Heart right ventricle (tissue), 16 donors: Measurements from ENCODE around the gene ITSN1. TPM values are rescaled to one million over a fixed set of nuclear protein-coding genes. Genes with fewer than 3 reads are reported as not detected.

Experiments
- ATAC-seq, 8 donors: fragments of 200-7000 bp; cut with Tn5 transposase; one replicate each; pipeline ENCODE4 v1.9.1; 2020; ENCODE audit warnings: mild to moderate bottlenecking in 8 of 8, moderate library complexity in 8 of 8, moderate number of reproducible peaks in 1 of 8
- DNase-seq, 2 donors: peaks; one replicate each; pipeline ENCODE4 v3.0.0-alpha.2; 2020
- H3K27ac ChIP-seq, 10 donors: fragments of 200-600 bp; sonication (generic) in 2 of 10; one replicate each; pipeline versions ENCODE4 v1.5.0 to v1.8.0; 2020 to 2022; ENCODE audit warnings: mild to moderate bottlenecking in 3 of 10
- H3K27me3 ChIP-seq, 7 donors: fragments of 200-600 bp; one replicate each; pipeline ENCODE4 v1.8.0; 2021 to 2022; ENCODE audit warnings: mild to moderate bottlenecking in 2 of 7
- H3K36me3 ChIP-seq, 9 donors: fragments of 200-600 bp; sonication (generic) in 1 of 9; one replicate each; pipeline versions ENCODE4 v1.5.0 to v1.8.0; 2020 to 2022; ENCODE audit warnings: mild to moderate bottlenecking in 2 of 9
- H3K4me1 ChIP-seq, 9 donors: fragments of 200-600 bp; sonication (generic) in 1 of 9; one replicate each; pipeline versions ENCODE4 v1.5.0 to v1.8.0; 2020 to 2022; ENCODE audit warnings: mild to moderate bottlenecking in 4 of 9
- H3K4me3 ChIP-seq, 10 donors: fragments of 200-600 bp; sonication (generic) in 2 of 10; one replicate each; pipeline versions ENCODE4 v1.5.0 to v1.8.0; 2020 to 2022; ENCODE audit warnings: mild to moderate bottlenecking in 7 of 10, moderate library complexity in 2 of 10
- H3K9me3 ChIP-seq, 11 donors: fragments of 200-600 bp in 10 of 11; sonication (generic) in 2 of 11; one replicate each; pipeline versions ENCODE4 v1.5.0 to v1.8.0; 2013 to 2022; ENCODE audit warnings: mild to moderate bottlenecking in 2 of 11, control low read depth in 1 of 11, moderate library complexity in 1 of 11
- WGBS, 2 donors: extraction: QIAGEN DNeasy Blood & Tissue Kit; methylation state at CpG; one replicate each; pipeline ENCODE4 v1.1.7; 2013; ENCODE audit warnings: inconsistent platforms in 1 of 2; 5-methylcytosine and 5-hydroxymethylcytosine counted together
- intact Hi-C, 10 donors: fragments of 100-400 bp; cut with DNase I; formaldehyde crosslinking; loops; one replicate each; pipeline versions ENCODE4 v1.11.1 to v1.14.2; 2022
- polyA plus RNA-seq, 2 donors: library from polyadenylated mRNA; stranded (reverse); fragments of 200-250 nt; gene quantifications; one replicate each; pipeline ENCODE4 v1.2.3, GENCODE V29; 2013
- total RNA-seq, 10 donors: library from RNA; stranded (reverse); fragmentation: NEBNext Ultra II Directional in 3 of 10; extraction: Animal tissue kit (Norgen Biotek cat#: 25700) in 3 of 10; gene quantifications; one replicate each; pipeline versions ENCODE4 v1.2.1 to v1.2.4, GENCODE V29; 2021 to 2023
- TF ChIP-seq, protein P1 (sequence below), 9 donors: fragments of 200-600 bp; sonication (generic) in 2 of 9; IDR thresholded peaks; one replicate each; pipeline versions ENCODE4 v1.5.0 to v1.8.0; 2021 to 2022; ENCODE audit warnings: antibody characterized with exemption in 9 of 9, mild to moderate bottlenecking in 5 of 9, moderate library complexity in 1 of 9
- donor health status: Arrhythmogenic right ventricular cardiomyopathy.
- donor health status: ischemic (EF 13 %, LVEDD 7.1; RV severe dilation, severe dysfunction).
- donor health status: healthy with polysubstance abuse.
- donor health status: DM: no; HTN: yes; CAD: no.
- donor health status: DM: no; HTN: no; CAD: no.
- donor health status: ischemic (EF 25% LVEDD 6.9; RV normal size, moderate dysfunction).
- donor health status: ischemic (EF 25% LVEDD 5.7; RV mildly dilated, moderate dysfunction).
- donor health status: healthy.
- donor health status: DM: yes; HTN: yes; CAD: no.
- donor health status: Ischemic cardiomyopathy.
- donor health status: ischemic (EF 35%, LVEDD 5.7; RV mildly dilated, moderate dysfunction).
- donor health status: nonischemic (EF 11% LVEDD 7.7; RV severe dilation, severe dysfunction).
- donor health status: DM: yes; HTN: yes; CAD: no.
- donor health status: PGD.
- donor health status: ischemic (EF 29% LVEDD 5.4; RV normal size, mild dysfunction).
- donor health status: nonischemic (EF 23%, LVEDD 6.1; RV moderate dilation, normal function).

Gene ITSN1
- total and polyA plus RNA-seq, 12 donors, result 14.6 to 47.3 (median 32.3) TPM

DNA sequence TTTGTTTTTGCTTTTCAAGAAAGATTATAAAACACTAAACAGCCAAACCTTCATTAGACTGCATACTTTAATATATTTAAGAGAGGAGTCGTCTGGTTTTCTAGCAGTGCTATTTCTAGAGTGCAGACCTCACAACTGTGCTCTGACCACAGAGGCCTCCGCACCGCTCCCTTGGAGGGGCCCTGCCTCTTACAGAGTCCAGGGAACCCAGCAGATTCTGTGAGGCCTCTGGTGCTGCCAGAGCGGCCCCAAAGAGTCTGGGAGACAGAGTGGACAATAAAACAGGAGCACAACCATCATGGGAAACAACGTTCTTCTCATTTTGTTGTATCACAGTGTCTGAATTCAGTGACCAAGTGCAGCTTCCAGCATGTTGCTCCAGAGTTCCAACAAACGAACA lies 267.5 kb downstream of the ITSN1 start:
- 50 to 68% methylated on average over 6 of the region's 6 CpGs for WGBS, 2 donors
- no peaks in the 10 kb centered on the region for H3K9me3 ChIP-seq
- ATAC-seq, result peak in 5 of 8 donors; percentile 42 to 71 (median 61)
- no peaks in the 10 kb centered on the region for H3K27me3 ChIP-seq
- intact Hi-C loops, result loop anchor here in 1 of 10 donors (10.0 kb wide), 1 partner anchor 705 kb away; the partner anchor contains the start of gene RCAN1
- TF ChIP-seq, protein P1, sequence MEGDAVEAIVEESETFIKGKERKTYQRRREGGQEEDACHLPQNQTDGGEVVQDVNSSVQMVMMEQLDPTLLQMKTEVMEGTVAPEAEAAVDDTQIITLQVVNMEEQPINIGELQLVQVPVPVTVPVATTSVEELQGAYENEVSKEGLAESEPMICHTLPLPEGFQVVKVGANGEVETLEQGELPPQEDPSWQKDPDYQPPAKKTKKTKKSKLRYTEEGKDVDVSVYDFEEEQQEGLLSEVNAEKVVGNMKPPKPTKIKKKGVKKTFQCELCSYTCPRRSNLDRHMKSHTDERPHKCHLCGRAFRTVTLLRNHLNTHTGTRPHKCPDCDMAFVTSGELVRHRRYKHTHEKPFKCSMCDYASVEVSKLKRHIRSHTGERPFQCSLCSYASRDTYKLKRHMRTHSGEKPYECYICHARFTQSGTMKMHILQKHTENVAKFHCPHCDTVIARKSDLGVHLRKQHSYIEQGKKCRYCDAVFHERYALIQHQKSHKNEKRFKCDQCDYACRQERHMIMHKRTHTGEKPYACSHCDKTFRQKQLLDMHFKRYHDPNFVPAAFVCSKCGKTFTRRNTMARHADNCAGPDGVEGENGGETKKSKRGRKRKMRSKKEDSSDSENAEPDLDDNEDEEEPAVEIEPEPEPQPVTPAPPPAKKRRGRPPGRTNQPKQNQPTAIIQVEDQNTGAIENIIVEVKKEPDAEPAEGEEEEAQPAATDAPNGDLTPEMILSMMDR (IDR thresholded peaks at IDR 0.05), result no peak
- peaks cover 3 to 96% (median 77%) of the 10 kb centered on the region in 9 donors for H3K36me3 ChIP-seq
- DNase-seq, result no peak
- H3K4me3 ChIP-seq, result no peak overlapping the region
- peaks cover 0 to 52% (median 31%) of the 10 kb centered on the region in 9 donors for H3K4me1 ChIP-seq
- H3K27ac ChIP-seq, result no peak overlapping the region

DNA sequence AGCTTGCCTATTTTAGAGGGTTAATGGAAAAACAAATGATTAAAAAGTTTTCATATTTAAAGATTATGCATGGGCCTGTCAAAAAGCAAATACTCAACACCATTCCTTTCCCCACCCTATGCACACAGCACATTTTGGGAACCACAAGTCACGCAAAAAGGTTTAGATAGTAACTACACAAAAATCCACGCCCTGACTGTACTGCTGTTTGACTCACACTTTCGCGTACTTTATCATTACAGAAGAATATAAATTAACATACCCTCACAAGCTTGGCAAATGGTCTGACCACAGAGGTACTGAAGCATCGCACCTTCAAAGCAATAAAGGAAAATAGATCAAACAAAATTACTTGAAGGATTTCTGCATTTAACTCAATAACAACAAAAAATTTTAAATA lies 271.9 kb downstream of the ITSN1 start:
- H3K4me3 ChIP-seq, result peak overlapping the region in 8 of 10 donors; percentile 74 to 98 (median 83)
- ATAC-seq (no peak), DNase-seq (no peak)
- no peaks in the 10 kb centered on the region for H3K9me3 ChIP-seq
- H3K27me3 ChIP-seq, result no peaks in the 10 kb centered on the region
- TF ChIP-seq, protein P1 (IDR thresholded peaks at IDR 0.05), result no peak
- intact Hi-C loops, result loop anchor here in 1 of 10 donors (10.0 kb wide), 1 partner anchor 701 kb away; the partner anchor contains the start of gene RCAN1
- peaks cover 0 to 52% (median 36%) of the 10 kb centered on the region in 9 donors for H3K36me3 ChIP-seq
- H3K4me1 ChIP-seq, result peaks cover 0 to 58% (median 34%) of the 10 kb centered on the region in 9 donors
- 77% methylated on average over 5 of the region's 5 CpGs for WGBS, 2 donors
- H3K27ac ChIP-seq, result peak overlapping the region in 4 of 10 donors; percentile 91 to 94 (median 94)

DNA sequence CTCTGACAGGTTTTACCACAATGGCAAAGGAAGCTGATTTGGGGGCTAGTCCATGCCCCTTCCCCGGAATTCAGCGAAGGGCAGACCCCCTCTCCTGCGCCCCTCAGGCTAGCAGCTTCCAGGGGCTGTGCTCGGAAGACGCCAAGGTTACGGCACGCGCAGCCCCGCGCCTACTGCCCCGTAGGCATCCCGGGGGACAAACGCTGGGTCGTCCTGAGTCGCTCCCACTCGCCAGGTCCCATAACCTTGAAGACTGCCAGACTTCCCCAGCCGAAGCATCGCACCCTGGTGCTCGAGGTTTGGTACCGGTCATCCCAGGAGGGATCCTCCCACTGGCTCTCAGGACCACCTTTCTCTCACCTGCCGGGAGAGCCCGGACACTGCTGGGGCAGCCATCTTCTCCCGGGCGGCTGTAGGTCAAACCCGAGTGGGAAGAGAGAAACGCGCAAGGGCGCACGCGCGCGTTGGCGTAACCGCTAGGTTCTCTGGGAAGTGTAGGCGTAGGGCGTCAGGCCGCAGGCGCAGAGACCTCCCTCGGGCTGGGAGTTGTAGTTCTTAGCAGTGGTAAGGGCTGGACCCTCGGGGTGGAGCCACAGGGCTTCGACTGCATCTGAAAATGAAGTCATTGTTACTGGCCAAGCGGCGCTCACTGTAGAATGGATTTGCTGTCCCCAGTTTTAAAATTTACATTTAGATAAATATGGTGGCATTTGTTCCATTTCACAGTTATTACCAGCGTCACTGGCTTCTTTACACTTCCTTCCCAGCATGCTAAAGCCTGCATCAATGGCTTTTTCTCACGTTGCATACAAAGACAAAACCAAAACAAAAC lies 273.3 kb downstream of the ITSN1 start, which contains the start of gene ATP5PO:
Gene ATP5PO, minus strand, starts transcription at position 437 of the 832 bp plus-strand sequence. Its CDS starts 41 bp downstream, at position 396.
- ATAC-seq (peak; percentile 99 to 100 (median 100)), DNase-seq (peak; percentile 98)
- Histone ChIP-seq H3K27ac (peak within 1 kb of the TSS; percentile 89 to 96 (median 94)), H3K4me3 (peak within 1 kb of the TSS; percentile 57 to 98 (median 82)), H3K9me3 (no peaks in the 10 kb centered on the region), H3K4me1 (peaks cover 0 to 46% (median 30%) of the 10 kb centered on the region in 9 donors), H3K27me3 (no peaks in the 10 kb centered on the region), H3K36me3 (peaks cover 0 to 38% (median 24%) of the 10 kb centered on the region in 9 donors)
- 0 to 1% methylated on average over 45 of the region's 45 CpGs for WGBS, 2 donors
- TF ChIP-seq, protein P1 (IDR thresholded peaks at IDR 0.05), result no peak
- intact Hi-C loops, result loop anchor here in 1 of 10 donors (10.0 kb wide), 1 partner anchor 699 kb away; the partner anchor contains the start of gene RCAN1

DNA sequence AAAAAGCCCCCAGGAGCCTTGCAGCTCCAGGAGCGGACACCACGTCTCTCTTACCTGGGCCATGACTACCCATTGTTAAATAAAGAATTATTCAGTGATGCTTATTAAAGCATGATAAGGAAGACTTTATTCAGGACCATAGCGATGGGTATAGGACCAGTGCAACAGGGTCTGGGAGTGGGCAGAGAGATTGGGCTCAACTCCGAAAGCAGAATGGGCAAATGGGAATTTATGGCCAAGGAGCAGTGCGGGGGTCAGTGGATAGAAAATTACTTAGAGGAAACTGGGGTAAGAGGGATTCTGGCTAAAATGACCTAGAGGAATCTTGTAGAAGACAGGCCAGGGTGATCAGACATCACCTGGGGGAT lies 273.9 kb downstream of the ITSN1 start:
- TF ChIP-seq, protein P1 (IDR thresholded peaks at IDR 0.05), result no peak
- no peak for DNase-seq
- H3K4me1 ChIP-seq, result peaks cover 0 to 40% (median 27%) of the 10 kb centered on the region in 9 donors
- intact Hi-C loops, result loop anchor here in 1 of 10 donors (10.0 kb wide), 1 partner anchor 699 kb away; the partner anchor contains the start of gene RCAN1
- peaks cover 0 to 32% (median 18%) of the 10 kb centered on the region in 9 donors for H3K36me3 ChIP-seq
- no peaks in the 10 kb centered on the region for H3K9me3 ChIP-seq
- peak overlapping the region in 9 of 10 donors; percentile 42 to 96 (median 93) for H3K27ac ChIP-seq
- H3K4me3 ChIP-seq, result peak overlapping the region in 9 of 10 donors; percentile 74 to 98 (median 82)
- ATAC-seq, result peak in 4 of 8 donors; percentile 1 to 22 (median 4)
- no peaks in the 10 kb centered on the region for H3K27me3 ChIP-seq
- WGBS, 2 donors, result 57 to 59% methylated on average over 5 of the region's 5 CpGs
